ENCODE data around the gene CYTH4. TPM values are rescaled to one million over a fixed set of nuclear protein-coding genes. Genes with fewer than 3 reads are reported as not detected.

Gene CYTH4
- total and polyA plus RNA-seq, 10 of the 15 experiments (the other 5 are each of a cell fraction or from before 2014, with no cell fraction given): 1.5 to 27.3 (median 16.9) TPM

GRCh38 chr22:37233751-37234631 is 48.3 kb upstream of the CYTH4 start (continued):
- TF ChIP-seq ZNF592 (IDR thresholded peaks at IDR 0.05) (no peak), NFYB (IDR thresholded peaks at IDR 0.05; ENCODE audit: insufficient read depth, low read depth, low read length) (no peak)

- ATAC-seq: no peak
- SMC1A ChIA-PET (ENCODE audit: uncharacterized antibody, unreplicated experiment): no interaction called here
- CTCF ChIA-PET: no interaction called here
- peaks cover 47% of the 10 kb centered on the region in 2 experiments for H3K36me3 ChIP-seq (ENCODE audit: control insufficient read depth in 2 of 2, insufficient read depth in 2 of 2, low read length in 1 of 2)
- peaks cover 86% of the 10 kb centered on the region for H3K4me1 ChIP-seq (ENCODE audit: control insufficient read depth, insufficient read depth, low read length)
- H4K20me1 ChIP-seq (ENCODE audit: control insufficient read depth, insufficient read depth): peaks cover 8% of the 10 kb centered on the region; the same call in 1 of the 2 replicates
- H3K27ac ChIP-seq (ENCODE audit: control insufficient read depth, insufficient read depth): peak overlapping the region; percentile 66; the same call in 1 of the 2 replicates
- H3K27me3 ChIP-seq (replicated peaks in 1 of 2; ENCODE audit: control insufficient read depth in 2 of 2, insufficient read depth in 2 of 2, low read length in 1 of 2): no peaks in the 10 kb centered on the region
- in situ Hi-C loops (cut with MboI): no loop called here
- POLR2A ChIA-PET: interaction anchor here (1.3 kb wide), 1 partner anchor 8 kb away, joined by 7 read pairs; no protein-coding TSS in a partner anchor
- peak overlapping the region; percentile 67 for H3K4me2 ChIP-seq (ENCODE audit: control insufficient read depth, insufficient read depth)
- RAD21 ChIA-PET (ENCODE audit: unreplicated experiment): no interaction called here
- peak overlapping the region; percentile 26 for H3K4me3 ChIP-seq
- TSS peak; percentile 9 for BruUV-seq (replicated peaks)
- peak overlapping the region; percentile 13; the same call in 1 of the 2 replicates for H3K9ac ChIP-seq (ENCODE audit: control insufficient read depth, insufficient read depth, low read length)
- no peak for DNase-seq (ENCODE audit: low read depth, low spot score)
- no peak overlapping the region for H2AFZ ChIP-seq (ENCODE audit: control insufficient read depth, low read depth, low read length)
- FAIRE-seq: no peak
- peaks cover 58% of the 10 kb centered on the region for H3K79me2 ChIP-seq (ENCODE audit: control insufficient read depth, insufficient read depth, low read length)
- 47% methylated on average over 16 of the region's 16 CpGs for WGBS (ENCODE audit: insufficient coverage, insufficient replicate concordance, low lambda C conversion rate, missing lambda C conversion rate)
- no peak for TF ChIP-seq ZBTB11 (CRISPR knock-in tag; IDR thresholded peaks at IDR 0.05)
- TF ChIP-seq RELB (IDR thresholded peaks at IDR 0.05; ENCODE audit: low read depth): 0 out of 2 replicates have a peak, but pooled peaks have one; percentile 13
- peak; percentile 16 to 28; a peak in 2 of 4 replicates for TF ChIP-seq IKZF2 (IDR thresholded peaks at IDR 0.05)
- TF ChIP-seq POLR2A (IDR thresholded peaks at IDR 0.05; ENCODE audit: low read depth, low read length): peak; percentile 52
- TF ChIP-seq IKZF1 (conservative IDR thresholded peaks at IDR 0.05): 0 out of 2 replicates have a peak, but pooled peaks have one; percentile 16
- intact Hi-C loops (cut with micrococcal nuclease; ENCODE audit: unreplicated experiment): no loop called here
- H3K9me3 ChIP-seq (replicated peaks; ENCODE audit: control insufficient read depth, insufficient read depth, low read length): no peaks in the 10 kb centered on the region
These were observed 47.3 kb upstream of the CYTH4 start for GRCh38 chr22:37234736-37235711.

All from GM12878 (cell line).